GM18507 (cell line): Measurements from ENCODE around the gene GRK7.
A peak's percentile ranks its signal among the peaks of the same experiment; 100 is the strongest.

Source experiments
- DNase-seq: peaks from one replicate; pipeline ENCODE4 v3.0.0; 2011; ENCODE audit warnings: low read depth; ENCODE audit not compliant: insufficient read length; ENCODE audit errors: extremely low spot score
- FAIRE-seq: peaks from 2 replicates; lab custom pipeline; 2011; peaks lifted over from hg19 to GRCh38; lab: Jason Lieb, UNC

Gene GRK7

GRCh38 chr3:141763088-141763750, at the start of gene GRK7:
Gene GRK7, plus strand, starts transcription at chr3:141763408. Its CDS starts 14,877 bp downstream, at chr3:141778285.
- no peak for DNase-seq
- no peak for FAIRE-seq

GRCh38 chr3:141714671-141715070, 48.5 kb upstream of the GRK7 start:
- no peak for DNase-seq
- no peak for FAIRE-seq

- no peak for DNase-seq
- no peak for FAIRE-seq
Measured at GRCh38 chr3:141722081-141722480, 41.1 kb upstream of the GRK7 start.

- FAIRE-seq (no peak), DNase-seq (no peak)
Measured at GRCh38 chr3:141722648-141723047, 40.6 kb upstream of the GRK7 start.

- no peak for DNase-seq
- no peak for FAIRE-seq
Measured at GRCh38 chr3:141723255-141723654, 40.0 kb upstream of the GRK7 start.

GRCh38 chr3:141724186-141724585, 39.0 kb upstream of the GRK7 start:
- FAIRE-seq (no peak), DNase-seq (no peak)

GRCh38 chr3:141725036-141725435, 38.2 kb upstream of the GRK7 start:
- FAIRE-seq = no peak
- DNase-seq = no peak

- FAIRE-seq = no peak
- no peak for DNase-seq
Measured at GRCh38 chr3:141726483-141726882, 36.7 kb upstream of the GRK7 start.

GRCh38 chr3:141728355-141728892, 34.8 kb upstream of the GRK7 start:
- DNase-seq (no peak), FAIRE-seq (no peak)

GRCh38 chr3:141729240-141729639, 34.0 kb upstream of the GRK7 start:
- FAIRE-seq (no peak), DNase-seq (no peak)

GRCh38 chr3:141735176-141735575, 28.0 kb upstream of the GRK7 start:
- DNase-seq (no peak), FAIRE-seq (no peak)

- no peak for FAIRE-seq
- no peak for DNase-seq
Measured at GRCh38 chr3:141735770-141736465, 27.3 kb upstream of the GRK7 start.

GRCh38 chr3:141737093-141737492, 26.1 kb upstream of the GRK7 start:
- DNase-seq = no peak
- no peak for FAIRE-seq

GRCh38 chr3:141737678-141738021, 25.6 kb upstream of the GRK7 start:
- no peak for FAIRE-seq

GRCh38 chr3:141738022-141738890, 25.0 kb upstream of the GRK7 start, which contains the start of gene RNF7:
Gene RNF7, plus strand, starts transcription at chr3:141738298. Its CDS starts 44 bp downstream, at chr3:141738342.
- FAIRE-seq (peak; percentile 94), DNase-seq (peak; percentile 89)

More at GRCh38 chr3:141737678-141738021, 25.6 kb upstream of the GRK7 start:
- no peak for DNase-seq

- DNase-seq = no peak
- FAIRE-seq = peak; percentile 62
Measured at GRCh38 chr3:141738891-141739363, 24.3 kb upstream of the GRK7 start.

- no peak for DNase-seq
- no peak for FAIRE-seq
Measured at GRCh38 chr3:141739731-141740130, 23.5 kb upstream of the GRK7 start.

GRCh38 chr3:141740349-141740748, 22.9 kb upstream of the GRK7 start:
- no peak for FAIRE-seq

GRCh38 chr3:141743305-141743704, 19.9 kb upstream of the GRK7 start:
- no peak for FAIRE-seq
- no peak for DNase-seq

More at GRCh38 chr3:141740349-141740748, 22.9 kb upstream of the GRK7 start:
- DNase-seq = no peak

GRCh38 chr3:141746962-141747361, 16.2 kb upstream of the GRK7 start:
- FAIRE-seq (no peak), DNase-seq (no peak)
